Tibial nerve (tissue), 4 donors: ENCODE data around the gene KCNK3. TPM values are rescaled to one million over a fixed set of nuclear protein-coding genes. Genes with fewer than 3 reads are reported as not detected.

ENCODE experiments used
- DNase-seq, 2 donors: peaks; one replicate each; pipeline ENCODE4 v3.0.0-alpha.2; 2019; ENCODE audit warnings: low spot score in 2 of 2
- H3K27ac ChIP-seq, 4 donors: fragments of 200-600 bp; sonication (generic) in 3 of 4; one replicate each; pipeline ENCODE4 v1.5.1; 2017 to 2019; ENCODE audit warnings: mild to moderate bottlenecking in 1 of 4
- H3K27me3 ChIP-seq, 2 donors: fragments of 200-600 bp; sonication (generic) in 1 of 2; one replicate each; pipeline versions ENCODE4 v1.5.1 to v1.6.0; 2017 to 2019
- H3K36me3 ChIP-seq, 3 donors: fragments of 200-600 bp; sonication (generic); one replicate each; pipeline ENCODE4 v1.5.1; 2018 to 2019
- H3K4me1 ChIP-seq, 4 donors: fragments of 200-600 bp; sonication (generic) in 3 of 4; one replicate each; pipeline ENCODE4 v1.5.1; 2017 to 2019
- H3K4me3 ChIP-seq, 4 donors: fragments of 200-600 bp; sonication (generic) in 3 of 4; one replicate each; pipeline ENCODE4 v1.5.1; 2017 to 2019; ENCODE audit warnings: mild to moderate bottlenecking in 1 of 4, moderate library complexity in 1 of 4
- H3K9me3 ChIP-seq, 4 donors: fragments of 200-600 bp; sonication (generic) in 3 of 4; one replicate each; pipeline ENCODE4 v1.5.1; 2017 to 2019
- EP300 ChIP-seq, 2 donors: sonication (generic); formaldehyde crosslinking; IDR thresholded peaks; one replicate each; pipeline ENCODE4 v1.6.1; 2017; ENCODE audit warnings: antibody characterized with exemption in 2 of 2, mild to moderate bottlenecking in 1 of 2
- POLR2A ChIP-seq, 2 donors: fragments of 450-650 bp; IDR thresholded peaks; one replicate each; pipeline ENCODE4 v1.6.1; 2017; ENCODE audit warnings: antibody characterized with exemption in 2 of 2, mild to moderate bottlenecking in 2 of 2, moderate library complexity in 2 of 2
- WGBS, 2 donors: methylation state at CpG; one replicate each; pipeline ENCODE4 v1.1.5; 2018; 5-methylcytosine and 5-hydroxymethylcytosine counted together
- total RNA-seq, 4 donors: library from RNA; depleted of rRNA; stranded (reverse); fragments of >200 nt; gene quantifications; one replicate each; pipeline ENCODE4 v1.1.0, GENCODE V29; 2016
- TF ChIP-seq, protein P1 (sequence below), 5 experiments: fragments of 200-600 bp in 3 of 5; fragments of 450-650 bp in 2 of 5; sonication (generic) in 3 of 5; IDR thresholded peaks; one replicate each; pipeline ENCODE4 v1.5.1; 2016 to 2019; ENCODE audit warnings: antibody characterized with exemption in 5 of 5, mild to moderate bottlenecking in 3 of 5, moderate library complexity in 2 of 5

KCNK3 gene
- total RNA-seq, 4 donors from 2014 or later, result 0.84 to 6.9 (median 1.7) TPM

DNA sequence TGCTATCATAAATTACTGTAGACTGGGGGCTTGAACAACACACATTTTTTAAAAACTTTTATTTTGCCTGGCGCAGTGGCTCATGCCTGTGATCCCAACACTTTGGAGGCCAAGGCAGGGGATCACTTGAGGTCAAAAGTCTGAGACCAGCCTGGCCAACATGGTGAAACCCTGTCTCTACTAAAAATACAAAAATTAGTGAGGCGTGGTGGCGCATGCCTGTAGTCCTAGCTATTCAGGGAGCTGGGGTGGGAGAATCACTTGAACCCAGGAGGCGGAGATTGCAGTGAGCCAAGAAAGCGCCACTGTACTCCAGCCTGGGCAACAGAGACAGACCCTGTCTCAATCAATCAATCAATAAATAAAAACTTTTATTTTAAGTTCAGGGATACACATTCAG is 9.1 kb downstream of the KCNK3 start:
- 88 to 92% methylated on average over 5 of the region's 5 CpGs for WGBS, 2 donors
- no peak for TF ChIP-seq POLR2A (IDR thresholded peaks at IDR 0.05)
- TF ChIP-seq, protein P1, sequence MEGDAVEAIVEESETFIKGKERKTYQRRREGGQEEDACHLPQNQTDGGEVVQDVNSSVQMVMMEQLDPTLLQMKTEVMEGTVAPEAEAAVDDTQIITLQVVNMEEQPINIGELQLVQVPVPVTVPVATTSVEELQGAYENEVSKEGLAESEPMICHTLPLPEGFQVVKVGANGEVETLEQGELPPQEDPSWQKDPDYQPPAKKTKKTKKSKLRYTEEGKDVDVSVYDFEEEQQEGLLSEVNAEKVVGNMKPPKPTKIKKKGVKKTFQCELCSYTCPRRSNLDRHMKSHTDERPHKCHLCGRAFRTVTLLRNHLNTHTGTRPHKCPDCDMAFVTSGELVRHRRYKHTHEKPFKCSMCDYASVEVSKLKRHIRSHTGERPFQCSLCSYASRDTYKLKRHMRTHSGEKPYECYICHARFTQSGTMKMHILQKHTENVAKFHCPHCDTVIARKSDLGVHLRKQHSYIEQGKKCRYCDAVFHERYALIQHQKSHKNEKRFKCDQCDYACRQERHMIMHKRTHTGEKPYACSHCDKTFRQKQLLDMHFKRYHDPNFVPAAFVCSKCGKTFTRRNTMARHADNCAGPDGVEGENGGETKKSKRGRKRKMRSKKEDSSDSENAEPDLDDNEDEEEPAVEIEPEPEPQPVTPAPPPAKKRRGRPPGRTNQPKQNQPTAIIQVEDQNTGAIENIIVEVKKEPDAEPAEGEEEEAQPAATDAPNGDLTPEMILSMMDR (IDR thresholded peaks at IDR 0.05), result no peak
- no peak for TF ChIP-seq EP300 (IDR thresholded peaks at IDR 0.05)
- Histone ChIP-seq H3K4me3 (no peak overlapping the region), H3K27ac (no peak overlapping the region), H3K27me3 (peaks cover 0 to 44% of the 10 kb centered on the region in 2 donors), H3K9me3 (no peaks in the 10 kb centered on the region), H3K4me1 (no peaks in the 10 kb centered on the region), H3K36me3 (no peaks in the 10 kb centered on the region)
- no peak for DNase-seq

DNA sequence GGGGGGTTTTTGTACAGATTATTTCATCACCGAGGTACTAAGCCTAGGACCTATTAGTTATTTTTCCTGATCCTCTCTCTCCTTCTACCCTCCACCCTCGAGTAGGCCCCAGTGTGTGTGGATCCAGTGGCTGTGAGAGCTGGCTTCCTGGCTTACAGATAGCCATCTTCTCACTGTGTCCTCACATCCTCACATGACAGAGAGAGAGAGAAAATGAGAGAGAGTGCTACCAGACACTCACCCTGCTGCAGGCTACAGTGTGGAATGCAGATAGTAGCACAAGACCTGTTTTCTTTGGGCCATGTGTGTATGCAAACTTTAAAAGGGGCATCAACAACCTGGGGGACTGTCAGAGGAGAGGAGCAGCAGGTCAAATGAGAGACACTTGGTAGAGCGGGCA is 9.5 kb downstream of the KCNK3 start:
- Histone ChIP-seq H3K9me3 (no peaks in the 10 kb centered on the region), H3K4me3 (no peak overlapping the region), H3K4me1 (peaks cover 0 to 3% (median 0%) of the 10 kb centered on the region in 4 donors), H3K27me3 (peaks cover 0 to 40% of the 10 kb centered on the region in 2 donors), H3K36me3 (no peaks in the 10 kb centered on the region), H3K27ac (no peak overlapping the region)
- DNase-seq, result no peak
- WGBS, 2 donors, result 64 to 75% methylated on average over 3 of the region's 3 CpGs
- TF ChIP-seq EP300 (IDR thresholded peaks at IDR 0.05) (no peak), POLR2A (IDR thresholded peaks at IDR 0.05) (no peak)
- TF ChIP-seq, protein P1 (IDR thresholded peaks at IDR 0.05), result no peak

DNA sequence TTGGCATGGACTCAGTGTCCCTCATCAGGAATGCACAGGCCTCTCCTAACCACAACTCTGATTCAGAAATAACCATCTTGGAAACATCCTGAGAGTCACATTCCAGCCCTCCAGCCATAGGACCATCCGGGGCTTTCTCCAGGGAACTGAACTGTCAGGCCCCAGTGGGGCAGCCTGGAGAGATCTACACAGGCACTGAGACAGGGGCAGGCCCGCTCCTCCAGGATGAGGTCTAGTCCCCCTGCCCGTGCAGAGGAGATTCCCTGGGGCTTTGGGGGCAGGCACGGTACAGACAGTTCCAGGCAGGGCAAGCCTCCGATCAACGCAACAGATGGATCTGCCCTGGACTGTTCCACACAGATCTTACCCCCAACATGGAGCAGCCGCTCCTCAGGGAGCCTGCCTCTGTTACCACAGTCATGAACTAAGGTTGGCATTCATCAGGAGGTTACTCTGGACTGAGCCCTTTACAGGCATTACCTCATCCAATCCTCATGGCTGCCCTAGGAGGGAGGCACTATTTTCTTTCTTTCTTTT is 12.0 kb downstream of the KCNK3 start:
- no peaks in the 10 kb centered on the region for H3K9me3 ChIP-seq
- no peak for DNase-seq
- H3K4me1 ChIP-seq, result peaks cover 0 to 8% (median 0%) of the 10 kb centered on the region in 4 donors
- peaks cover 0 to 19% of the 10 kb centered on the region in 2 donors for H3K27me3 ChIP-seq
- 65% methylated on average over 4 to 6 of the region's 7 CpGs for WGBS, 2 donors
- H3K27ac ChIP-seq, result peak overlapping the region in 1 of 4 donors; percentile 5
- H3K4me3 ChIP-seq, result no peak overlapping the region
- H3K36me3 ChIP-seq, result no peaks in the 10 kb centered on the region
- TF ChIP-seq EP300 (IDR thresholded peaks at IDR 0.05), result no peak
- TF ChIP-seq, protein P1 (IDR thresholded peaks at IDR 0.05), result no peak
- TF ChIP-seq POLR2A (IDR thresholded peaks at IDR 0.05), result no peak

DNA sequence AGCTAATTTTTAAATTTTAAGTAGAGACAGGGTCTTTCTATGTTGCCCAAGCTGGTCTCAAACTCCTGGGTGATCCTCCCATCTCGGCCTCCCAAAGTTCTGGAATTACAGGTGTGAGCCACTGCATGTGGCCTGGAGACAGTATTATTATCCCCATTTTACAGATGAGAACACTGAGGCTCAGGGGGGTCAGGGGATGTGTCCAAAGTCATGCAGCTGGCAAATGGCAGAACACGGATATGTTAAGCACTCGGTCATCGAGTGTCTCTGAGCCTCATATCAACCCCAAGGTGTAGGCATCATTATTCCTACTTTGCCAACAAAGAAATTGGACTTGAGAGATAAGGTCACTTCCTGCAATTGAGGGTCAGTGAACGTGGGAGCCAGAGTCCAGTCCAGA is 12.6 kb downstream of the KCNK3 start:
- Histone ChIP-seq H3K4me3 (no peak overlapping the region), H3K9me3 (no peaks in the 10 kb centered on the region), H3K4me1 (peaks cover 0 to 8% (median 0%) of the 10 kb centered on the region in 4 donors), H3K27ac (peak overlapping the region in 1 of 4 donors; percentile 5), H3K36me3 (no peaks in the 10 kb centered on the region), H3K27me3 (peaks cover 0 to 17% of the 10 kb centered on the region in 2 donors)
- WGBS, 2 donors, result 83 to 85% methylated on average over 5 of the region's 5 CpGs
- TF ChIP-seq POLR2A (IDR thresholded peaks at IDR 0.05) (no peak), EP300 (IDR thresholded peaks at IDR 0.05) (no peak)
- TF ChIP-seq, protein P1 (IDR thresholded peaks at IDR 0.05), result no peak
- no peak for DNase-seq

DNA sequence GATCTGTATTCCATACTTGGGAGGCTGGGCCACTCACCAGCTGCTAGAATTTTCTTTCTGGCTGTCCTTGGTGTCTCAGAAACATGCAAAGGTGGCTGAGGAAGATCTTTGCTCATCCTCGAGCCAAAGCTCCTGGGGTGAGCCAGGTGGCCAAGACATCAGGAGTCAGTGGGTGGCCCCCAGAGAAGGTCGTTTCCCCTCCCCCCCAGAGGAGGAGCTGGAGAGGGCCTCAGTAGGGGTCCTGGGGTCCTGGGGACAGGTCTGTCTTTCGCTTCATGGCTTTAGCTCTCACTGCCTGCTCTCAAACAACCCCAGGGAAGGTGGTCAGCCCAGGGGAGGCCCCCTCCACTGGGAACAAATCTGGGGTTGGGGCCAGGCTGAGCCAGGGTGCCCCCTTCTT is 13.6 kb downstream of the KCNK3 start:
- DNase-seq, result no peak
- Histone ChIP-seq H3K27ac (no peak overlapping the region), H3K36me3 (no peaks in the 10 kb centered on the region), H3K9me3 (no peaks in the 10 kb centered on the region), H3K4me3 (no peak overlapping the region), H3K27me3 (peaks cover 0 to 7% of the 10 kb centered on the region in 2 donors), H3K4me1 (peaks cover 0 to 8% (median 0%) of the 10 kb centered on the region in 4 donors)
- TF ChIP-seq POLR2A (IDR thresholded peaks at IDR 0.05), result no peak
- no peak for TF ChIP-seq EP300 (IDR thresholded peaks at IDR 0.05)
- TF ChIP-seq, protein P1 (IDR thresholded peaks at IDR 0.05), result no peak
- WGBS, 2 donors, result 33 to 57% methylated on average over 1 to 3 of the region's 3 CpGs
